IMR-90 (cell line): ENCODE data around the gene OR5B21. TPM values are rescaled to one million over a fixed set of nuclear protein-coding genes. Genes with fewer than 3 reads are reported as not detected.

Source experiments
- ATAC-seq: fragments of 200-7000 bp; cut with Tn5 transposase; 2 replicates; pipeline ENCODE4 v1.9.1; 2020; ENCODE audit warnings: low read depth, mild to moderate bottlenecking, moderate library complexity
- Bru-seq: library from RNA; stranded (reverse); fragments of 400-500 nt; gene quantifications from one replicate; lab custom pipeline; 2021; lab: Mats Ljungman, UMichigan
- BruChase-seq, 2 experiments: library from RNA; stranded (reverse); fragments of 400-500 nt; gene quantifications; one replicate each; lab custom pipeline; 2021; lab: Mats Ljungman, UMichigan
- BruUV-seq: library from RNA; stranded (reverse); fragments of 400-500 nt; replicated peaks from 2 replicates; lab custom pipeline; 2021; lab: Mats Ljungman, UMichigan
- CTCF ChIA-PET: fragments of 300-600 bp; formaldehyde crosslinking; extraction: SDS; loops from one replicate; lab custom pipeline; 2021; ENCODE audit warnings: antibody characterized with exemption; lab: Yijun Ruan, JAX
- POLR2A ChIA-PET: fragments of 300-600 bp; sonication (Branson Sonifier 250); formaldehyde crosslinking; loops from one replicate; lab custom pipeline; 2022; ENCODE audit warnings: antibody characterized with exemption; ENCODE audit not compliant: unreplicated experiment; lab: Charles Lee
- DNase-seq: peaks from one replicate; pipeline ENCODE4 v3.0.0; 2013
- H2AFZ ChIP-seq: replicated peaks from 2 replicates; pipeline ENCODE3; 2013; ENCODE audit warnings: low read length, mild to moderate bottlenecking; ENCODE audit not compliant: poor library complexity
- H2AK5ac ChIP-seq: 2 replicates; pipeline ENCODE4 v1.6.1; 2013; ENCODE audit warnings: low read depth, low read length, inconsistent platforms
- H2AK9ac ChIP-seq: replicated peaks from 2 replicates; pipeline ENCODE3; 2013; ENCODE audit warnings: mild to moderate bottlenecking, low read depth, low read length, moderate library complexity; ENCODE audit not compliant: poor library complexity
- H2BK120ac ChIP-seq: 2 replicates; pipeline ENCODE4 v1.6.1; 2013; ENCODE audit warnings: low read depth, low read length, inconsistent platforms
- H2BK15ac ChIP-seq: 3 replicates; pipeline ENCODE4 v1.6.1; 2013; ENCODE audit warnings: low read depth, low read length, inconsistent platforms
- H2BK20ac ChIP-seq: 2 replicates; pipeline ENCODE4 v1.6.1; 2013; ENCODE audit warnings: low read depth, mild to moderate bottlenecking, inconsistent platforms, low read length, moderate library complexity
- H2BK5ac ChIP-seq: 2 replicates; pipeline ENCODE4 v1.6.1; 2013; ENCODE audit warnings: mild to moderate bottlenecking, low read depth, low read length, inconsistent platforms; ENCODE audit not compliant: poor library complexity, severe bottlenecking
- H3K14ac ChIP-seq: replicated peaks from 2 replicates; pipeline ENCODE4 v1.6.1; 2013; ENCODE audit warnings: low read depth, low read length, inconsistent platforms
- H3K18ac ChIP-seq: 2 replicates; pipeline ENCODE4 v1.6.1; 2013; ENCODE audit warnings: low read depth, low read length, control low read depth
- H3K23ac ChIP-seq: 2 replicates; pipeline ENCODE4 v1.6.1; 2013; ENCODE audit warnings: low read depth, low read length, inconsistent platforms
- H3K27ac ChIP-seq: 2 replicates; pipeline ENCODE4 v1.5.1; 2013; ENCODE audit warnings: mild to moderate bottlenecking, control low read depth, low read length; ENCODE audit not compliant: insufficient read depth
- H3K27me3 ChIP-seq: 2 replicates; pipeline ENCODE4 v1.6.1; 2013; ENCODE audit warnings: low read length; ENCODE audit not compliant: control insufficient read depth, insufficient read depth
- H3K36me3 ChIP-seq: 2 replicates; pipeline ENCODE4 v1.6.1; 2013; ENCODE audit warnings: low read length, mixed read lengths; ENCODE audit not compliant: control insufficient read depth, insufficient read depth
- H3K4ac ChIP-seq: 2 replicates; pipeline ENCODE4 v1.6.1; 2013; ENCODE audit warnings: low read depth, low read length, inconsistent platforms
- H3K4me1 ChIP-seq: 2 replicates; pipeline ENCODE4 v1.6.1; 2013; ENCODE audit warnings: low read length, mixed read lengths; ENCODE audit not compliant: control insufficient read depth, insufficient read depth
- H3K4me2 ChIP-seq: 2 replicates; pipeline ENCODE4 v1.6.1; 2013; ENCODE audit warnings: low read depth, mild to moderate bottlenecking, control low read depth, low read length, moderate library complexity
- H3K4me3 ChIP-seq: 2 replicates; pipeline ENCODE4 v1.5.1; 2013; ENCODE audit warnings: low read depth, mild to moderate bottlenecking, control low read depth, low read length, moderate library complexity; ENCODE audit not compliant: insufficient read depth
- H3K56ac ChIP-seq: 2 replicates; pipeline ENCODE4 v1.6.1; 2013; ENCODE audit warnings: low read length, inconsistent platforms; ENCODE audit not compliant: insufficient read depth; ENCODE audit errors: extremely low read depth
- H3K79me1 ChIP-seq, 2 experiments: 2 replicates each; pipeline ENCODE4 v1.6.1; 2013; ENCODE audit warnings: low read length in 2 of 2, inconsistent platforms in 1 of 2, low read depth in 1 of 2
- H3K9ac ChIP-seq: 2 replicates; pipeline ENCODE4 v1.6.1; 2013; ENCODE audit warnings: low read depth, low read length, control low read depth
- H3K9me1 ChIP-seq: 2 replicates; pipeline ENCODE4 v1.6.1; 2013; ENCODE audit warnings: low read length, inconsistent platforms; ENCODE audit not compliant: insufficient read depth
- H3K9me3 ChIP-seq: 2 replicates; pipeline ENCODE4 v1.6.1; 2013; ENCODE audit warnings: low read length; ENCODE audit not compliant: control insufficient read depth, insufficient read depth
- H4K20me1 ChIP-seq: 2 replicates; pipeline ENCODE4 v1.6.1; 2013; ENCODE audit warnings: low read length, inconsistent platforms; ENCODE audit not compliant: insufficient read depth
- H4K5ac ChIP-seq: 2 replicates; pipeline ENCODE4 v1.6.1; 2013; ENCODE audit warnings: mild to moderate bottlenecking, low read depth, low read length, control low read depth
- H4K8ac ChIP-seq, 2 experiments: 2 replicates each; pipeline ENCODE4 v1.6.1; 2013; ENCODE audit warnings: low read depth in 2 of 2, low read length in 2 of 2, control low read depth in 1 of 2, inconsistent platforms in 1 of 2
- H4K91ac ChIP-seq: 2 replicates; pipeline ENCODE4 v1.6.1; 2013; ENCODE audit warnings: low read depth, low read length, inconsistent platforms; ENCODE audit not compliant: insufficient read depth
- BHLHE40 ChIP-seq: fragments of 150-350 bp; IDR thresholded peaks from 2 replicates; pipeline ENCODE4 v1.6.1; 2016; ENCODE audit warnings: mild to moderate bottlenecking, low read depth, low read length
- CHD1 ChIP-seq: IDR thresholded peaks from 2 replicates; pipeline ENCODE4 v1.6.1; 2012; ENCODE audit warnings: low read depth, low read length, improper control_type of control experiment
- CTCF ChIP-seq: conservative IDR thresholded peaks from 2 replicates; pipeline ENCODE4 v1.5.1; 2012; ENCODE audit warnings: mild to moderate bottlenecking, low read depth, low read length, improper control_type of control experiment
- ELK1 ChIP-seq: fragments of 150-350 bp; IDR thresholded peaks from 2 replicates; pipeline ENCODE4 v1.6.1; 2016; ENCODE audit warnings: low read depth, mild to moderate bottlenecking, low read length, moderate library complexity, borderline replicate concordance
- FOS ChIP-seq: fragments of 150-350 bp; IDR thresholded peaks from 2 replicates; pipeline ENCODE4 v1.6.1; 2016; ENCODE audit warnings: low read depth, low read length
- MAFK ChIP-seq: IDR thresholded peaks from 2 replicates; pipeline ENCODE4 v1.6.1; 2012; ENCODE audit warnings: low read depth, low read length, improper control_type of control experiment
- MAZ ChIP-seq: IDR thresholded peaks from 2 replicates; pipeline ENCODE4 v1.6.1; 2012; ENCODE audit warnings: low read depth, mild to moderate bottlenecking, low read length, improper control_type of control experiment, moderate library complexity, borderline replicate concordance
- MXI1 ChIP-seq: IDR thresholded peaks from 2 replicates; pipeline ENCODE4 v1.6.1; 2012; ENCODE audit warnings: low read depth, mild to moderate bottlenecking, low read length, moderate library complexity, borderline replicate concordance
- NFE2L2 ChIP-seq: fragments of 150-350 bp; IDR thresholded peaks from 2 replicates; pipeline ENCODE4 v1.6.1; 2016; ENCODE audit warnings: low read depth, mild to moderate bottlenecking, low read length
- POLR2A ChIP-seq: IDR thresholded peaks from 2 replicates; pipeline ENCODE4 v1.6.1; 2012; ENCODE audit warnings: mild to moderate bottlenecking, low read depth, low read length
- RAD21 ChIP-seq: IDR thresholded peaks from 2 replicates; pipeline ENCODE4 v1.6.1; 2012; ENCODE audit warnings: low read length, improper control_type of control experiment
- RCOR1 ChIP-seq: IDR thresholded peaks from 2 replicates; pipeline ENCODE4 v1.6.1; 2012; ENCODE audit warnings: mild to moderate bottlenecking, low read length, improper control_type of control experiment; ENCODE audit not compliant: insufficient replicate concordance
- SMC3 ChIP-seq: fragments of 150-350 bp; IDR thresholded peaks from 2 replicates; pipeline ENCODE4 v1.6.1; 2016; ENCODE audit warnings: low read depth, mild to moderate bottlenecking, antibody characterized with exemption, low read length, moderate library complexity
- USF2 ChIP-seq: fragments of 150-350 bp; IDR thresholded peaks from 2 replicates; pipeline ENCODE4 v1.6.1; 2017; ENCODE audit warnings: mild to moderate bottlenecking, antibody characterized with exemption, low read length, low read depth
- WGBS, 2 experiments: methylation state at CpG; one replicate each; pipeline versions ENCODE4 v1.1.5 to v1.1.7; 2013; ENCODE audit warnings: missing lambda C conversion rate in 2 of 2; ENCODE audit not compliant: insufficient read length in 1 of 2; ENCODE audit errors: extremely low coverage in 2 of 2; 5-methylcytosine and 5-hydroxymethylcytosine counted together
- dilution Hi-C: fragments of 300-500 bp; cut with HindIII; formaldehyde crosslinking; loops from one replicate; pipeline ENCODE4 v1.14.3; 2018; ENCODE audit warnings: low sequenced_read_pairs; ENCODE audit not compliant: unreplicated experiment
- in situ Hi-C: fragments of 300-500 bp; cut with MboI; formaldehyde crosslinking; loops from 3 replicates; pipeline ENCODE4 v1.14.3; 2019; ENCODE audit warnings: low sequenced_read_pairs, inconsistent platforms, mixed read lengths
- intact Hi-C: fragments of 100-400 bp; cut with micrococcal nuclease; formaldehyde crosslinking; loops from 2 replicates; pipeline ENCODE4 v1.10.0; 2022
- long read RNA-seq: library from polyadenylated mRNA; unstranded; transcript quantifications from one replicate; pipeline ENCODE4 v2.0.0, GENCODE V29; 2021; ENCODE audit not compliant: unreplicated experiment
- polyA plus RNA-seq, 3 experiments: library from polyadenylated mRNA; depleted of rRNA; stranded (reverse); fragments of >200 nt; gene quantifications; 2 replicates each; pipeline ENCODE4 v1.2.3, GENCODE V29; 2012; ENCODE audit warnings: low replicate concordance in 1 of 3
- total RNA-seq: library from RNA; depleted of rRNA; stranded (reverse); fragments of >200 nt; gene quantifications from 2 replicates; pipeline ENCODE4 v1.2.3, GENCODE V29; 2012; rRNA removed

Gene OR5B21
- total RNA-seq (not detected in 2 replicates), polyA plus RNA-seq (2012; rRNA removed) (not detected in 2 replicates), Bru-seq, nascent RNA (percentile 31 among the genes with signal in this experiment), BruChase-seq, experiment 1, labeled RNA remaining after a 6-hour chase (percentile 26 among the genes with signal in this experiment), BruChase-seq, experiment 2, labeled RNA remaining after a 2-hour chase (percentile 41 among the genes with signal in this experiment)
- not detected in 2 replicates for polyA plus RNA-seq (2012; cell fraction: cytosol; rRNA removed)
- polyA plus RNA-seq (2012; cell fraction: nucleus; rRNA removed; ENCODE audit: low replicate concordance), result 0.11 TPM in 1 of 2 replicates, not detected in the other
- long read RNA-seq, result 0 reads

GRCh38 chr11:58508005-58508404, at the start of gene OR5B21:
Gene OR5B21, minus strand, starts transcription at chr11:58508105. Its CDS starts 0 bp downstream, at chr11:58508105.
- H3K9me3 ChIP-seq, result no peaks in the 10 kb centered on the region
- peaks cover 2% of the 10 kb centered on the region; the same call in 1 of the 2 replicates for H3K9me1 ChIP-seq
- WGBS, 2 experiments, result no CpG with 5 or more reads among the region's 1 CpG
- peak within 1 kb of the TSS; percentile 93 for H2BK20ac ChIP-seq
- no peak within 1 kb of the TSS for H3K4me3 ChIP-seq
- ChIA-PET POLR2A (no interaction called here), CTCF (interaction anchor here (0.6 kb wide), 1 partner anchor 708 kb away, joined by 5 read pairs; no protein-coding TSS in a partner anchor)
- H4K20me1 ChIP-seq, result no peaks in the 10 kb centered on the region
- intact Hi-C loops, result no loop called here
- peak within 1 kb of the TSS; percentile 74; the same call in 1 of the 2 replicates for H4K5ac ChIP-seq
- in situ Hi-C loops, result loop anchor here (25.0 kb wide), 1 partner anchor 1021 kb away; no protein-coding TSS in a partner anchor
- H3K4me2 ChIP-seq, result no peak within 1 kb of the TSS
- no TSS peak for BruUV-seq
- no peaks in the 10 kb centered on the region for H3K27me3 ChIP-seq
- H2AFZ ChIP-seq, result peak within 1 kb of the TSS; percentile 24
- H3K36me3 ChIP-seq, result no peaks in the 10 kb centered on the region
- no peak within 1 kb of the TSS for H3K56ac ChIP-seq
- 0 out of 2 replicates have a peak within 1 kb of the TSS, but pooled peaks have one; percentile 12 for H3K23ac ChIP-seq
- peak within 1 kb of the TSS; percentile 41 to 65; a peak in 2 of 4 replicates for H4K8ac ChIP-seq
- H3K18ac ChIP-seq, result peak within 1 kb of the TSS; percentile 85
- H3K79me1 ChIP-seq, result no peaks in the 10 kb centered on the region
- H3K27ac ChIP-seq, result no peak within 1 kb of the TSS
- peak within 1 kb of the TSS; percentile 30 for H2AK9ac ChIP-seq
- dilution Hi-C loops, result no loop called here
- ATAC-seq (no peak), DNase-seq (no peak)
- H3K14ac ChIP-seq, result 0 out of 2 replicates have a peak within 1 kb of the TSS, but pooled peaks have one; percentile 33
- H2BK15ac ChIP-seq, result peak within 1 kb of the TSS; percentile 30; the same call in 2 of the 3 replicates
- H2BK120ac ChIP-seq, result peak within 1 kb of the TSS; percentile 87
- peak within 1 kb of the TSS; percentile 56; the same call in 1 of the 2 replicates for H2AK5ac ChIP-seq
- H4K91ac ChIP-seq, result peak within 1 kb of the TSS; percentile 70
- peak within 1 kb of the TSS; percentile 45 for H3K4ac ChIP-seq
- no peak within 1 kb of the TSS for H3K9ac ChIP-seq
- H3K4me1 ChIP-seq, result peaks cover 4% of the 10 kb centered on the region; the same call in 1 of the 2 replicates
- peak within 1 kb of the TSS; percentile 83 for H2BK5ac ChIP-seq
- TF ChIP-seq MAZ, result no peak
- no peak for TF ChIP-seq NFE2L2
- no peak for TF ChIP-seq SMC3
- no peak for TF ChIP-seq FOS
- TF ChIP-seq MAFK, result no peak
- TF ChIP-seq BHLHE40, result no peak
- no peak for TF ChIP-seq CHD1
- no peak for TF ChIP-seq ELK1
- no peak for TF ChIP-seq CTCF
- TF ChIP-seq USF2, result no peak
- TF ChIP-seq RAD21, result no peak
- no peak for TF ChIP-seq RCOR1
- no peak for TF ChIP-seq MXI1
- no peak for TF ChIP-seq POLR2A
